Testis (tissue), 3 donors: ENCODE measurements around the gene ULK4. TPM values are rescaled to one million over a fixed set of nuclear protein-coding genes. Genes with fewer than 3 reads are reported as not detected.

Experiments
- DNase-seq: peaks from one replicate; pipeline ENCODE4 v3.0.0-alpha.2; 2019
- H3K27ac ChIP-seq, 2 donors: fragments of 200-600 bp; sonication (generic); one replicate each; pipeline ENCODE4 v1.5.1; 2019
- H3K27me3 ChIP-seq: fragments of 200-600 bp; sonication (generic); one replicate; pipeline ENCODE4 v1.5.1; 2019
- H3K36me3 ChIP-seq: fragments of 200-600 bp; sonication (generic); one replicate; pipeline ENCODE4 v1.5.1; 2017; ENCODE audit warnings: low read depth; ENCODE audit errors: missing control alignments
- H3K4me1 ChIP-seq: fragments of 200-600 bp; sonication (generic); one replicate; pipeline ENCODE4 v1.5.1; 2019
- H3K4me3 ChIP-seq, 2 donors: fragments of 200-600 bp; sonication (generic); one replicate each; pipeline ENCODE4 v1.5.1; 2017 to 2019
- H3K9me3 ChIP-seq: fragments of 200-600 bp; sonication (generic); one replicate; pipeline ENCODE4 v1.5.1; 2017
- CTCF ChIP-seq, 3 experiments: fragments of 450-650 bp in 2 of 3; fragments of 200-600 bp in 1 of 3; sonication (generic) in 1 of 3; IDR thresholded peaks; one replicate each; pipeline ENCODE4 v1.5.1; 2016 to 2019; ENCODE audit warnings: antibody characterized with exemption in 3 of 3, mild to moderate bottlenecking in 2 of 3, moderate library complexity in 1 of 3
- POLR2A ChIP-seq: fragments of 450-650 bp; IDR thresholded peaks from one replicate; pipeline ENCODE4 v1.6.1; 2017; ENCODE audit warnings: antibody characterized with exemption, mild to moderate bottlenecking, moderate library complexity
- WGBS, 2 donors: methylation state at CpG; one replicate each; pipeline ENCODE4 v1.1.5; 2018; 5-methylcytosine and 5-hydroxymethylcytosine counted together
- intact Hi-C: fragments of 100-400 bp; cut with DNase I; formaldehyde crosslinking; loops from one replicate; pipeline ENCODE4 v1.15.1; 2023; ENCODE audit warnings: low total_unique reads
- polyA plus RNA-seq: library from polyadenylated mRNA; stranded (reverse); fragments of 350-450 nt; fragmentation: Illumina TruSeq; extraction: RNeasy Lipid Tissue Mini Kit (QIAGEN cat#74804); gene quantifications from one replicate; pipeline ENCODE4 v1.2.3, GENCODE V29; 2014; ENCODE audit warnings: low read depth, low replicate concordance; ENCODE audit not compliant: insufficient read depth
- total RNA-seq, 2 donors: library from RNA; depleted of rRNA; stranded (reverse); fragments of >200 nt; gene quantifications; one replicate each; pipeline ENCODE4 v1.2.3, GENCODE V29; 2016

The ULK4 gene
- total and polyA plus RNA-seq, 3 donors from 2014 or later, result 45.7 to 91.6 (median 47.4) TPM

- Histone ChIP-seq H3K27me3 (no peaks in the 10 kb centered on the region), H3K4me3 (no peak overlapping the region), H3K27ac (no peak overlapping the region), H3K9me3 (no peaks in the 10 kb centered on the region), H3K36me3 (no peaks in the 10 kb centered on the region), H3K4me1 (no peaks in the 10 kb centered on the region)
- DNase-seq, result no peak
- no peak for TF ChIP-seq POLR2A
- TF ChIP-seq CTCF (IDR thresholded peaks at IDR 0.05), result no peak
- intact Hi-C loops, result no loop called here
Measured at GRCh38 chr3:41753651-41754050, 208.3 kb downstream of the ULK4 start.

- H3K4me1 ChIP-seq, result no peaks in the 10 kb centered on the region
- TF ChIP-seq POLR2A (no peak), CTCF (IDR thresholded peaks at IDR 0.05) (no peak)
- intact Hi-C loops, result no loop called here
- H3K27ac ChIP-seq, result no peak overlapping the region
- no peaks in the 10 kb centered on the region for H3K9me3 ChIP-seq
- no peak for DNase-seq
- H3K36me3 ChIP-seq, result no peaks in the 10 kb centered on the region
- no peak overlapping the region for H3K4me3 ChIP-seq
- H3K27me3 ChIP-seq, result no peaks in the 10 kb centered on the region
Measured at GRCh38 chr3:41751597-41751996, 210.3 kb downstream of the ULK4 start.

- Histone ChIP-seq H3K27me3 (no peaks in the 10 kb centered on the region), H3K4me3 (no peak overlapping the region), H3K4me1 (no peaks in the 10 kb centered on the region), H3K27ac (no peak overlapping the region), H3K9me3 (no peaks in the 10 kb centered on the region), H3K36me3 (no peaks in the 10 kb centered on the region)
- intact Hi-C loops, result no loop called here
- TF ChIP-seq POLR2A (no peak), CTCF (IDR thresholded peaks at IDR 0.05) (no peak)
- WGBS, 2 donors, result 90 to 93% methylated on average over 4 of the region's 4 CpGs
- no peak for DNase-seq
Measured at GRCh38 chr3:41749988-41750387, 211.9 kb downstream of the ULK4 start.

GRCh38 chr3:41746215-41746614 lies 215.7 kb downstream of the ULK4 start:
- 92 to 94% methylated on average over 1 of the region's 1 CpG for WGBS, 2 donors
- Histone ChIP-seq H3K27ac (no peak overlapping the region), H3K36me3 (no peaks in the 10 kb centered on the region), H3K4me1 (no peaks in the 10 kb centered on the region), H3K9me3 (no peaks in the 10 kb centered on the region), H3K4me3 (no peak overlapping the region), H3K27me3 (no peaks in the 10 kb centered on the region)
- TF ChIP-seq CTCF (IDR thresholded peaks at IDR 0.05), result no peak
- TF ChIP-seq POLR2A, result no peak
- DNase-seq, result no peak
- intact Hi-C loops, result no loop called here

GRCh38 chr3:41742121-41742520 lies 219.8 kb downstream of the ULK4 start:
- Histone ChIP-seq H3K9me3 (no peaks in the 10 kb centered on the region), H3K4me3 (no peak overlapping the region), H3K36me3 (no peaks in the 10 kb centered on the region), H3K27ac (no peak overlapping the region), H3K4me1 (no peaks in the 10 kb centered on the region), H3K27me3 (no peaks in the 10 kb centered on the region)
- intact Hi-C loops, result no loop called here
- TF ChIP-seq CTCF (IDR thresholded peaks at IDR 0.05) (no peak), POLR2A (no peak)
- DNase-seq, result no peak
